ENCODE measurements around the gene SOX11. TPM values are rescaled to one million over a fixed set of nuclear protein-coding genes. Genes with fewer than 3 reads are reported as not detected.

Gene SOX11
- total RNA-seq, 2 experiments from 2014 or later: 7.7 to 13.0 TPM

DNA sequence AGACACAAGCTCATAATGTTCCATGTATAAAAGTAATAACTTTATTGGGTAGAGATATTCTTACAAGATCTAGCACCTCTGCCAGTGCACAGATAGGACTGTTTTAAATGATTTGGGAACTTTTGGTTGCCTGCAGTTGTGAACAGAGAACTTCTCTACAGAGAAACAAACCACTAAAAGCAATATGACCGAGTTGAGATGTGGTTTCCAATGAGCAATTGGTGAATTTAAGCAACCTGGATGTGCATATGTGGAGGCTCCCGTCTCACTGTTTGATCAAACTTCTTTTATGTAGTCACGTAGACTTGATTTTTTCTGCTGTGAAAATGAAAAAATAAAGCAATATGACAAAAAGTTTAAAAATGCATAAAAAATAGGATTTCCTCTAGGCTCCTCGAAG is 7.8 kb downstream of the SOX11 start:
- peak; percentile 22 for DNase-seq (ENCODE audit: low spot score)
- ChIA-PET POLR2A (interaction anchor here (0.6 to 1.4 kb wide), 7 partner anchors 15 to 1445 kb away, joined by 3 to 8 read pairs (median 5); no protein-coding TSS in a partner anchor), CTCF (ENCODE audit: unreplicated experiment) (no interaction called here)
- Histone ChIP-seq H3K27ac (ENCODE audit: low read depth, low read length, poor library complexity, severe bottlenecking) (peak overlapping the region; percentile 94), H2AFZ (ENCODE audit: low read length) (no peak overlapping the region), H3K4me3 (ENCODE audit: low read depth, low read length, poor library complexity, severe bottlenecking) (peak overlapping the region; percentile 74), H3K4me2 (ENCODE audit: low read length) (peak overlapping the region; percentile 94), H3K79me2 (ENCODE audit: insufficient read depth, low read depth, low read length) (peaks cover 45% of the 10 kb centered on the region), H3K36me3 (ENCODE audit: insufficient read depth, low read length) (peaks cover 38% of the 10 kb centered on the region), H3K9me3 (ENCODE audit: low read length) (no peaks in the 10 kb centered on the region), H3K4me1 (ENCODE audit: insufficient read depth, low read length, poor library complexity, severe bottlenecking) (peaks cover 35% of the 10 kb centered on the region), H3K9me2 (ENCODE audit: insufficient read depth, low read length) (no peaks in the 10 kb centered on the region), H4K20me1 (ENCODE audit: insufficient read depth, low read length) (no peaks in the 10 kb centered on the region)
- TF ChIP-seq, protein P1, sequence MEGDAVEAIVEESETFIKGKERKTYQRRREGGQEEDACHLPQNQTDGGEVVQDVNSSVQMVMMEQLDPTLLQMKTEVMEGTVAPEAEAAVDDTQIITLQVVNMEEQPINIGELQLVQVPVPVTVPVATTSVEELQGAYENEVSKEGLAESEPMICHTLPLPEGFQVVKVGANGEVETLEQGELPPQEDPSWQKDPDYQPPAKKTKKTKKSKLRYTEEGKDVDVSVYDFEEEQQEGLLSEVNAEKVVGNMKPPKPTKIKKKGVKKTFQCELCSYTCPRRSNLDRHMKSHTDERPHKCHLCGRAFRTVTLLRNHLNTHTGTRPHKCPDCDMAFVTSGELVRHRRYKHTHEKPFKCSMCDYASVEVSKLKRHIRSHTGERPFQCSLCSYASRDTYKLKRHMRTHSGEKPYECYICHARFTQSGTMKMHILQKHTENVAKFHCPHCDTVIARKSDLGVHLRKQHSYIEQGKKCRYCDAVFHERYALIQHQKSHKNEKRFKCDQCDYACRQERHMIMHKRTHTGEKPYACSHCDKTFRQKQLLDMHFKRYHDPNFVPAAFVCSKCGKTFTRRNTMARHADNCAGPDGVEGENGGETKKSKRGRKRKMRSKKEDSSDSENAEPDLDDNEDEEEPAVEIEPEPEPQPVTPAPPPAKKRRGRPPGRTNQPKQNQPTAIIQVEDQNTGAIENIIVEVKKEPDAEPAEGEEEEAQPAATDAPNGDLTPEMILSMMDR (conservative IDR thresholded peaks at IDR 0.05; ENCODE audit: low read length): no peak
- no peak for TF ChIP-seq EZH2phosphoT487 (IDR thresholded peaks at IDR 0.05; ENCODE audit: borderline replicate concordance, low read depth, low read length)
- intact Hi-C loops (cut with micrococcal nuclease; ENCODE audit: unreplicated experiment): loop anchor here (5.0 kb wide), 2 partner anchors 827 to 1352 kb away; no protein-coding TSS in a partner anchor
- TSS peak; percentile 52 for BruUV-seq (replicated peaks)

DNA sequence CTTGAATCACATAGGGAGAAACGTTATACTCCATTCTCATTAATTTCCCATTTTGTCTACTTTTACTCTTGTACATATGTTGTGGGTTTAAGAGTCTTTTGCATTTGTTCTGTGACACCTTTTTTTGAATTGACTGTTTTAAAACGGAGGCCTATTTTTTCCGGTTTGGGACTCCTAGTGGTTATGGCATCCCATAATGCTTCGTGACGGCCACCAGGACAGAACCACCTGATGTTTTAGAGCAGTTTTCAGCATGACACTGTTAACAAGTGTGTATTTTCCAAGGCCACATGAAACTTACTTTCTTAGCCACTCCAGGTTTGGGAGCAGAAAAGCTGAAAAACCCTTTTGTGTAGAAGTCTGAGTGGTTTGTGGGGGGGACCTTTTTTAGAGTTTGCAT is 8.4 kb downstream of the SOX11 start:
- H3K4me1 ChIP-seq (ENCODE audit: insufficient read depth, low read length, poor library complexity, severe bottlenecking): peaks cover 35% of the 10 kb centered on the region
- peak overlapping the region; percentile 74 for H3K4me3 ChIP-seq (ENCODE audit: low read depth, low read length, poor library complexity, severe bottlenecking)
- H3K36me3 ChIP-seq (ENCODE audit: insufficient read depth, low read length): peaks cover 40% of the 10 kb centered on the region
- peaks cover 40% of the 10 kb centered on the region for H3K79me2 ChIP-seq (ENCODE audit: insufficient read depth, low read depth, low read length)
- H2AFZ ChIP-seq (ENCODE audit: low read length): no peak overlapping the region
- H3K4me2 ChIP-seq (ENCODE audit: low read length): peak overlapping the region; percentile 94
- H3K27ac ChIP-seq (ENCODE audit: low read depth, low read length, poor library complexity, severe bottlenecking): peak overlapping the region; percentile 94
- peak; percentile 64 for DNase-seq (ENCODE audit: low spot score)
- ChIA-PET POLR2A (interaction anchor here (0.6 to 0.7 kb wide), 2 partner anchors 645 to 648 kb away, joined by 3 read pairs; no protein-coding TSS in a partner anchor), CTCF (ENCODE audit: unreplicated experiment) (no interaction called here)
- H3K9me3 ChIP-seq (ENCODE audit: low read length): no peaks in the 10 kb centered on the region
- no TSS peak for BruUV-seq (replicated peaks)
- TF ChIP-seq, protein P1 (conservative IDR thresholded peaks at IDR 0.05; ENCODE audit: low read length): no peak
- TF ChIP-seq EZH2phosphoT487 (IDR thresholded peaks at IDR 0.05; ENCODE audit: borderline replicate concordance, low read depth, low read length): no peak
- no peaks in the 10 kb centered on the region for H3K9me2 ChIP-seq (ENCODE audit: insufficient read depth, low read length)
- no peaks in the 10 kb centered on the region for H4K20me1 ChIP-seq (ENCODE audit: insufficient read depth, low read length)
- intact Hi-C loops (cut with micrococcal nuclease; ENCODE audit: unreplicated experiment): no loop called here

DNA sequence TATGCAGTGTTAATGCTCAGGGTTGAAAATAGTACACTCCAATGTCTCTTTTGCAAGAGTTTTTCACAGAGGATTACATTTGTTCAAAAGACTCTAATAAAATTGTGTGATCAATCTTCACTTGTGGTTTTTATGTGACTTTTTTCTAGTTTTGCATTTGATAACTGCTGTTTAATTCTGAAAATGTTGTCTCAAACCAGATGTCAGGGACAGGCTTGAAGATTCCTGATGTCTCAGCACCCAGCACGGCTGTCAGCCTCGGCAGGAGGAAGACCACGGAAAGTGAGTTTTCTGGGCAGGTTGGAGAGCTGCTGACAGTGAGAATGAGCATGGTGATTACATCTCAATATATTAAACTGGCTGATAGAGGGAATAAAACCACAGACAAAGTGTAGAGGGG is 9.1 kb downstream of the SOX11 start:
- no TSS peak for BruUV-seq (replicated peaks)
- H3K4me1 ChIP-seq (ENCODE audit: insufficient read depth, low read length, poor library complexity, severe bottlenecking): peaks cover 35% of the 10 kb centered on the region
- H3K9me2 ChIP-seq (ENCODE audit: insufficient read depth, low read length): no peaks in the 10 kb centered on the region
- H4K20me1 ChIP-seq (ENCODE audit: insufficient read depth, low read length): no peaks in the 10 kb centered on the region
- no peaks in the 10 kb centered on the region for H3K9me3 ChIP-seq (ENCODE audit: low read length)
- peaks cover 40% of the 10 kb centered on the region for H3K79me2 ChIP-seq (ENCODE audit: insufficient read depth, low read depth, low read length)
- peak overlapping the region; percentile 94 for H3K4me2 ChIP-seq (ENCODE audit: low read length)
- DNase-seq (ENCODE audit: low spot score): no peak
- ChIA-PET CTCF (ENCODE audit: unreplicated experiment) (no interaction called here), POLR2A (interaction anchor here (0.6 kb wide), 2 partner anchors 12 to 647 kb away, joined by 3 read pairs; no protein-coding TSS in a partner anchor)
- H2AFZ ChIP-seq (ENCODE audit: low read length): no peak overlapping the region
- H3K36me3 ChIP-seq (ENCODE audit: insufficient read depth, low read length): peaks cover 40% of the 10 kb centered on the region
- peak overlapping the region; percentile 74 for H3K4me3 ChIP-seq (ENCODE audit: low read depth, low read length, poor library complexity, severe bottlenecking)
- TF ChIP-seq, protein P1 (conservative IDR thresholded peaks at IDR 0.05; ENCODE audit: low read length): no peak
- no peak for TF ChIP-seq EZH2phosphoT487 (IDR thresholded peaks at IDR 0.05; ENCODE audit: borderline replicate concordance, low read depth, low read length)
- intact Hi-C loops (cut with micrococcal nuclease; ENCODE audit: unreplicated experiment): no loop called here
- peak overlapping the region; percentile 94 for H3K27ac ChIP-seq (ENCODE audit: low read depth, low read length, poor library complexity, severe bottlenecking)
